Measurements from ENCODE around the gene RYK.
"Not testable (repeated sequence)": the region's sequence is repeated elsewhere in the genome, so short reads cannot be mapped to it uniquely, and the experiment has no call there.

The RYK gene

DNA sequence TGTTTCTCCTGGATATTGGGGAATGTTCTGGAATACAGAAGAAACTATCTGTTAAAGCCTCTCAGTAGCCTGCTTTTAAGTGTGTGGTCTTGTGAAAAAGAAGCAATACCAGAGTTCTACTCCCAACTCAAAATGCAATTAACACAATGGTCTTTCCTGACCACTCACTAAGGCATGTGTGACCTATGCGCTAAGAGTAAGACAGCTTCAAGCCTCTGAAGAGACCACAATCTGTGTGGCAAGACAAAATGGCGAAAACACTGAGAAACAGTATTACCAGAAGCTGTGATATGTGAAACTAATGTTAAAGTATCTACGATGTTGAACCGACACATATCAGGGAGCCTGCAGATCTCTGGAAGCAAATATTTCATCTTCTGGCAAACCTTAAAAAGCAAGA lies 33.8 kb downstream of the RYK start:
- DNase-seq (ENCODE audit: low read depth in 2 of 2): no peak

DNA sequence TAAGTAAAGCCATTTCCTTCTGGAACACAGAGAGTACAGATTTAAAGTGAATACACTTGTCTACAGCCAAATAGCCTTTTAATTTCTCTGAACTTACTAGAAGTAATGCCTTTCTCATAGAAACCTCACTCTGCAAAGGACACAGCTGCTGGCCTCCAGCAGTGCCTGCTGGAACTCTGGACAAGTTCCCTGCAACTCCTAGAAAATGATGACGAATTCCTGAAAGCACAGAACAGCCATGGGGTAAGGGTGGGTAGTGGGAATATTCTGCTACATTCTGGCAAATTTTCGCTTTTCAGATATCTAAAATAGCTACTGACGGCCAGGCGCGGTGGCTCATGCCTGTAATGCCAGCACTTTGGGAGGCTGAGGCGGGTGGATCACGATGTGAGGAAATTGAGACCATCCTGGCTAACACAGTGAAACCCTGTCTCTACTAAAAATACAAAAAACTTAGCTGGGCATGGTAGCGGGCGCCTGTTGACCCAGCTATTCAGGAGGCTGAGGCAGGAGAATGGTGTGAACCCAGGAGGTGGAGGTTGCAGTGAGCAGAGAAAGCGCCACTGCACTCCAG lies 34.4 kb downstream of the RYK start:
- no peak for DNase-seq (ENCODE audit: low read depth in 2 of 2)

DNA sequence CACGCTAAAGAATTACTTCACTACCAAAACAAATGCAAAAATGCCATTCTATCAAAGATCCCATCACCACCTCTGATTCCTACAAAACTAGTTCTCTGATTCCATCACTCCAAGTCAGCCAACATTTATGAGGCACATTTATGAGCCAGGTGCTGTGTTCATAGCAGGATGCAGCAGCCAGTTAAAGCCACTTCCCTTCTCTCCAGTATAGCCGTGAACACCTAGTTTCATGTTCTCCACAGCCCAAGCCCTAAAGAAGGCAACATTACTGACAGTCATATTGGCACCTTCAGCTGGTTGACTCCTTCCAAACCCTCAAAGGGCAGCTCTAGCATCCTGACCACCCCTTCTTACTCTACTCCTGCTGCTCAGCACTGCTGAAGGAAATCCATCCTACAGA lies 36.4 kb downstream of the RYK start:
- DNase-seq (ENCODE audit: low read depth in 2 of 2): no peak

- DNase-seq (ENCODE audit: low read depth in 2 of 2): peak; percentile 90 to 94
These were observed 37.5 kb downstream of the RYK start for GRCh38 chr3:134212967-134213665.

DNA sequence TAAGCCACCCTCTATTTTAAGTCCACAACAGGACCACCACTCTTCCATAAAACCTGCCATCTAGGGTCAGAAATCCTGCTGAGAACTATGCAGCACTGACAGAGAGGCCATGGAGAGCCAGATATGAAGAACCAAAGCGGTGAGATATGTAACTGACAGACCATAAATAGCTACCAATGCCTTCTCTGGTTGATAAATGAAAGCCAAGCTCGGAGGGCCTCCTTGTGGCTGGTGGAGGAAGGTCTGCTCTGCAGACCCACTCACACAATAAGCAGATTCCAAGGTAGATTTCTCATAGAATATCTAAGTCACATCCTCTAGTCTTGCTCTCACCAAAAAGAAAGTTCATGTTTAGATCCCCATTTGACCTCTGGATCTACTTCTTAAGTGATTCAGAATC lies 38.9 kb downstream of the RYK start:
- no peak for DNase-seq (ENCODE audit: low read depth in 2 of 2)

- DNase-seq (ENCODE audit: low read depth in 2 of 2): no peak
These were observed 45.2 kb downstream of the RYK start for GRCh38 chr3:134205451-134205850.

DNA sequence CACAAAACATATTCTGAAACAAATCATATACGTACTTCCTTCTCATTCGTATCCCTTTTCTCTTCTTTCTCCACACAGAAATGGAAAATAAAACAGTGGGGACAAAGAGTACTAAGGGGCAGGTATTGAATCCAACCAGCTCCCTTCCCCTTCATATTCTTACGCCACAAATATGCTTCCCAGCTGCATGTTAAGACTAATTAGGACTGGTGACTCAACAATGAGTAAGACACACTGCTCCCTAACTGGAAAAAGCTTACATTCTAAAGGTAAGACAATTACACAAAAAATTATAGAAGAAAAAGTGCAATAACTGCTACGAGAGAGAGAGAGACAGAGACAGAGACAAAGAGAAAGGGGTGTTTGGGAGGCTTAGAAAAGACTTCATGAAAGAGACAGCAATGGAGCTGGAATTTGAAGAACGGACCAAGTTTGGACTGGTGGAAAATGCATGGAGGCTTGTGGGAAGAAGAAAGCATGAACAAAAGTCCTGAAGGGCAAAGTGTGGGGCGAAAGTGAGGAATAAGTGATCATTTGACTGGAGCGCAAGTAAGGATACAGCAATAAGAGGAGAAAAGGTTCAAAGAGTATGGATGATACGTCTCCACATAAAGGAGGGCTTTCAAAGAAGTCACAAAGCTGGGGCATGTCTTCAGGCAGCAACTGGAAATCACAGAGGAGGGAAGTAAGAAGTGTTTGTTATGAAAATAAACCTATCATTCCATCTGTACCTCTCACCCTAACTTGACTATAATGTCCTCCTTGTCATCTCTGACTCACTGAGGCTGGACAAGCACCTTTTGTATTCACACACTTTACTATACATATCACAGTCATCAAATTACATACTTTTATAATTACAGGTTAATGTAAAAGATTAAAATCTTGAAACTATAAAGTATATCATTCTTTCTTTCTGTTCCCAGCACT lies 49.2 kb downstream of the RYK start:
- no peak for DNase-seq (ENCODE audit: low read depth in 2 of 2)

GRCh38 chr3:134199880-134200279 lies 50.8 kb downstream of the RYK start:
- not testable (repeated sequence) for DNase-seq (ENCODE audit: low read depth in 2 of 2)

- DNase-seq (ENCODE audit: low read depth in 2 of 2): no peak
These were observed 51.4 kb downstream of the RYK start for GRCh38 chr3:134199240-134199639.

DNA sequence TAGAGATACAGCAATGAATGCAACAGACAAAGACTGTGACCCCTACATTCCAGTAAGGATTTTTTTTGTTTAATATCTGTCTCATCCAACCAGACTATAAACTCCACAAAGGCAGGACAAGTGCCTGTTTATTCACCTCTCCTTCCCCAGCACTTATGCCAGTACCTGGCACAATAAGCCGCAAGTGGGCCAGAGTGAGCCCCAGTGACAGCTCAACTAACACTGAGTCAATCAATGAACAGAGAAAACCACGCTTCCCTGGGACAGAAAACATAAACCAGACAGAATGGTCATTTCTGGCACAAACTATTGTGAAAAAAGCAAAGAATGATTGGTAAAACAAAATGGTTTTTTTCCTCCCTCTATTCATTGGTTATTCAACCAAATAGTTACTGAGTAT lies 52.2 kb downstream of the RYK start:
- no peak for DNase-seq (ENCODE audit: low read depth in 2 of 2)

GRCh38 chr3:134197681-134198261 lies 52.9 kb downstream of the RYK start:
- DNase-seq (ENCODE audit: low read depth in 2 of 2): peak in 1 of 2 donors; percentile 12

DNA sequence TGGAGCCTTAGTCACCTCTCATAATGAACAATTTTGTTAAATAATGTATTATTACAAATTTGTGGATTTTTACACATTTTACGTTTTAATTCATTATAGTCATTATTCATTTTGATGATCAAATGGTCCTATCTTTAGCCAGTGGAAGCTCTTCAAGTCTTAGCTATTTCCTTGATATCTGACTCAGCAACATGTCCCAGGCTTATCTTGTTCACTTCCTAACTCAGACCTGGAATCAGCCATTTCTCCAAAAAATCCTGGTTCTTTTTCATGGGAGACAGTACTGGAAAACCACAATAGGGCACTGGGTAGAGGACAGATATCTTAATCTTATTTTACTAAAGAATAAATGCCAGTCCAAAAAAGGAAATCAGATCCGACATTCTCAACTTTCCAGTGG lies 56.4 kb downstream of the RYK start:
- DNase-seq (ENCODE audit: low read depth in 2 of 2): no peak

DNA sequence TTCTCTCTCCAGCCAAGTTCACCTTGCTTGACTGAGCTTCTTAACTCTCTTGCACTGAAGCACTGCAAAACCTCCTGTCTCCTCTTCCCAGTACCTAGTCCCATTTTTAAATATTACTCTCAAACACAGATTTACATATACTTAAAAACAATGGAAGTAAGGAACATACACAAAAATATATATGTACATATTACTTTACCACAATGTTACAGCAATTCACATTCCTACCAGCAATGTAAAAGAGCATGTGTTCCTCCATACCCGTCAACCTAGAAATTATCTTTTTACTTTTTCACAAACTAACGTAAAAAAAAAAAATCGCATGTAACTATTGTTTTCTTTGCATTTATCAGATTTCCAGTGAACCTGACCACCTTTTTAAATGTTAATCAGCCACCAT lies 60.4 kb downstream of the RYK start:
- no peak for DNase-seq (ENCODE audit: low read depth in 2 of 2)

GRCh38 chr3:134189849-134190248 lies 60.8 kb downstream of the RYK start:
- DNase-seq (ENCODE audit: low read depth in 2 of 2): no peak

DNA sequence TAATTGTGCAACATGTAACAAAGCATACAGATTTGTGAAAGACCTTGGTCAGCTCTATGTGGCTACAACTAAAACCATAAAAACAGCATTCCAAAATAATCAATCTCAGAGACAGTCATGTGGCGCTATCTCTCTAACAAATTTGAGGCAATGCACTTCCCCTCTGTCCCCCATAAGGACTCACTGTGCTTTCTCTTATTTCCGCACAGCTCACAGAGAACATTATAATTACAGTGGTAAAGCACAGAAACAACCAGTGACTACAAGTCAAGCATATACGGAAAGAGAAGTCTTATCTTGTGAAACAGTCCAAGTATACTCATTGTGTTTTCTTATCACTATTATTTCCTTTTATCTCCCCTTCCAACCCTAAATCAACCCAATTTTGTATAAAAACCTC lies 64.3 kb downstream of the RYK start:
- DNase-seq (ENCODE audit: low read depth in 2 of 2): no peak

- DNase-seq (ENCODE audit: low read depth in 2 of 2): no peak
These were observed 69.9 kb downstream of the RYK start for GRCh38 chr3:134180761-134181160.

DNA sequence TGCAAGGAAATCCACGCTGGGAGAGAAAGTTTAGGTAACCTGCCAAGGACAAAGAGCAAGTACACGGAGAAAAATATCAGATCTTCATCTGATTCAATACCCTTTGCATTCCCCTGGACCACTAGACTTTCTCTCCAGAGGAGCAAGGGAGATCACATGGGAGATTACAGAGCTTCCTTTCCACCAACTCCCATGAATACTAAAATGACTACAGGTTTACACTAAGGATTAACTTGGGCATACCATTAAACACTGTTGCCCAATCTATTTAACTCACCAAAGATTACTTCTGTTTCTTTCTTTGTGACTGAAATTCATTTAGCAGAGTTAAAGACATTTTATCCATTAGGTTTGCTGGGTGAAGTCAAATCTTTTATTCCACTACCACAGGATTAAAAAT lies 71.2 kb downstream of the RYK start:
- DNase-seq (ENCODE audit: low read depth in 2 of 2): no peak

DNA sequence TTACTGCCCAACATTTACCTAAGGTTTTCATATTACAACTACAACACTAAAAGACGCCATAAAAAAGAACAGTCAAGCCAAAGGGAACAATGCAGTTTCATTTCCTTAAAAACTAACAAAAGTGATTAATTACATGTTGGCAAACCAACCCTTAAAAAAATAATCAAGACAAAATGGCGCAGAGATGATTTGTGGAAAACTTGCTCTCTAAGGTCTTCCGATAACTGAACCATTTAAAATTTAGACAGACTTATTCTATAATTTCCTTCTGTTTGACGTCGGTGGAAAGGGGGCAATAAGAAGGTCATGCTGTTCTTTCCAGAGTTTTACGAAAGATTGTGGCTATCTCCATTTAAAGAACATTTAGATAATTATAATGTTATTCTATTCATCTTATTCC lies 87.6 kb downstream of the RYK start:
- DNase-seq (ENCODE audit: low read depth in 2 of 2): no peak

DNA sequence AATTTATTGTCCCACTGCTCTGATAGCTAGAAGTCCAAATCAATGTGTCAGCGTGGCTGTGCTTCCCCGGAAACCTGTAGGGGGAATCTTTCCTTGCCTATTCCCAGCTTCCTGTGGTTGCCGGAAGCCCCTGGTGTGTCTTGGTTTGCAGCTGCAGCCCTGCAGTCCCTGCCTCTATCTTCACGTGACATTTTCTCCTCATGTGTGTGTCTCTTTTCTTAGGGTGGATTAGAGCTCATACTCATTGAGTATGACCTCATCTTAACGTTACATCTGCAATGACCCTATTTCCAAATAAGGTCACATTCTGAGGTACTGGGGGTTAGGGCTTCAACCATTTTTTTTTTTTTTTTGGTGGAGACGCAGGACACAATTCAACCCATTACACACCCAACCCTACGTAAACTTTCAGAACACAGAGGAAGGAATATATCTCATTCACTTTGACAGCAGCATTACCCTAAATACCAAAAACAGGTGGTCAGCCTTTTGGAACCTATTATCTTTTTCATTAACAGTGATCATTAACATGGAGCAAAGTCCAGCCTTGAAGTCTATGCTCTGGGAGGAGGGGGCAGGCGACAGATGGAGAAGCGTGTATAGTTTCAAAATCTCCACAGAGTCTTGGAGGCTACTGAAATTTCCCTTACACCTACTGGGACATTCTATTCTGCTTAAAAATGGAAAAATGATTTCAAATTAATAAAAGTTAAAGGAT lies 88.6 kb downstream of the RYK start:
- DNase-seq (ENCODE audit: low read depth in 2 of 2): no peak

DNA sequence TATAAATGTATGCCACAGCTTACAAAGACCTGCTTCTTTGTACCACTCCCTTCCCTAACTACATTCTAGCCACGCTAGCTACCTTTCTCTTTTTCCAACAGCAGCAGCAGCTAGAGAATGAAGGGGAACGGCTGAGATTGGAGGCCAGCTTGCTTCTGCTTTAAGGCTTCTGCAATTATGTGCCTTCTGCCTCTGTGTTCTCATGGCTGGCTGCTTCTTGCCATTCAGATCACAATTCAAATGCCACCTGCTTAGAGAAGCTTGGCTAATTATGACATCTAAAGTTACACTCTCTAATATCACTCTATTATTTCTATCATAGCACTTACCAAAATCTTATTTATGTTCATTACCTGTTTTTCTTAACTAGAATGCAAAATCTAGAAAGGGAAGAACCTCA lies 95.2 kb downstream of the RYK start:
- DNase-seq (ENCODE audit: low read depth in 2 of 2): no peak

DNA sequence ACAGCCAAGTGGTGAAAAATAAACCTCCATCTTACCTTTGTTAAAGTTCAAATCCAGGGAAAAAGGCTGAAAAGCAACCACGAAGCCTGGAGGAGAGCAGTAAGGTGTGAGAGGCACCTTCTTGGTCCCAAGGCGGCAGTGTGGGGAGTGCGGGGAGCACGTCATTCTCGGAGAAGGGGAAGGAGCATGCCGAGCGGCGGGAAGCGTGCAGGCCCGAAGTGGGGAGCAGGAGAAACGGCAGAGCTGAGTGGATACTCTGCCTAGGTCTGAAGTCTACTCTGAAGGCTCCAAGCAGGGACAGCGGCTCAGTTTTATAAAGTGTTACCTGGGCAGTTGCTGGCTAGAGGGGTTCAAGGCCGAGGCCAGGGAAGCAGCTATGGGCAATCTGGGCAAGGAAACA lies 96.9 kb downstream of the RYK start:
- no peak for DNase-seq (ENCODE audit: low read depth in 2 of 2)

DNA sequence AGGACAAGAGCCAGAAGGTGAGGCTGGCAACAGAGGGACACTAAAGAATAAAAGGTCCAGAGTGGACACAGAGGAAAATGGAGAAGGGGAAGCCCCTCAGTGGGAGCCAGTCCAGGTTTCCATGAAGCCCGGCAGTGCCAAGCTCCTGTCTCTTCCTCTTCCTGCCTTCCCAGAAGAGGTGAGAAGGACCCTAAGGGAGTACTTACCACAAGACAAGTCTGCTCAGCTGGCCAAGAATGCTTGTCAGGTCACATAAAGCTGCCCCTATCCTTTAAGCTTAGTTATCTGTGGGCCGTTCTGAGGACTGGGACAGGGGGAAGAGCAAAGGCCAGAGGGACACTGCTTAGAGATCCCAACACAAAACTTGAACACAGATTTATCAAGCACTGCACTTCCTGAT lies 100.2 kb downstream of the RYK start:
- no peak for DNase-seq (ENCODE audit: low read depth in 2 of 2)
